Left renal cortex interstitium (tissue), 4 donors: Measurements from ENCODE around the gene LEP. TPM values are rescaled to one million over a fixed set of nuclear protein-coding genes. Genes with fewer than 3 reads are reported as not detected.

Experiments used
- polyA plus RNA-seq, 4 donors: library from polyadenylated mRNA; unstranded; fragments of 120-200 nt; gene quantifications; one replicate each; pipeline ENCODE4 v1.2.1, GENCODE V29; 2013; ENCODE audit not compliant: insufficient read length in 4 of 4

LEP gene
- polyA plus RNA-seq, 4 donors, result 0.17 to 0.37 (median 0.30) TPM

Other genes starting within 250 kb of the LEP start
- 10 to 100 TPM in 1 of 4 donors, 1 to 10 TPM in 3; 7.0 to 10.1 (median 8.4) TPM for gene LRRC4, start 209.8 kb upstream of the LEP start, polyA plus RNA-seq
- gene RBM28, start 102.6 kb downstream of the LEP start, polyA plus RNA-seq, result 10 to 100 TPM; 33.8 to 60.2 (median 50.8) TPM
- gene PRRT4, start 120.4 kb downstream of the LEP start, polyA plus RNA-seq, result 1 to 10 TPM in 3 of 4 donors, under 1 TPM in 1; 0.73 to 1.2 (median 1.1) TPM
- gene IMPDH1, start 168.7 kb downstream of the LEP start, polyA plus RNA-seq, result 10 to 100 TPM; 26.0 to 31.8 (median 29.0) TPM
- gene HILPDA, start 214.6 kb downstream of the LEP start, polyA plus RNA-seq, result 10 to 100 TPM; 16.9 to 24.4 (median 21.0) TPM
- gene METTL2B, start 235.5 kb downstream of the LEP start, polyA plus RNA-seq, result 10 to 100 TPM; 22.3 to 33.4 (median 28.0) TPM